Camera-type eye (tissue), 1 donor: ENCODE data around the gene ANGPTL3. TPM values are rescaled to one million over a fixed set of nuclear protein-coding genes. Genes with fewer than 3 reads are reported as not detected.

ENCODE experiments used
- total RNA-seq: library from RNA; depleted of rRNA; stranded (reverse); fragments of >200 nt; gene quantifications from one replicate; pipeline ENCODE4 v1.2.3, GENCODE V29; 2014

Gene ANGPTL3, protein sequence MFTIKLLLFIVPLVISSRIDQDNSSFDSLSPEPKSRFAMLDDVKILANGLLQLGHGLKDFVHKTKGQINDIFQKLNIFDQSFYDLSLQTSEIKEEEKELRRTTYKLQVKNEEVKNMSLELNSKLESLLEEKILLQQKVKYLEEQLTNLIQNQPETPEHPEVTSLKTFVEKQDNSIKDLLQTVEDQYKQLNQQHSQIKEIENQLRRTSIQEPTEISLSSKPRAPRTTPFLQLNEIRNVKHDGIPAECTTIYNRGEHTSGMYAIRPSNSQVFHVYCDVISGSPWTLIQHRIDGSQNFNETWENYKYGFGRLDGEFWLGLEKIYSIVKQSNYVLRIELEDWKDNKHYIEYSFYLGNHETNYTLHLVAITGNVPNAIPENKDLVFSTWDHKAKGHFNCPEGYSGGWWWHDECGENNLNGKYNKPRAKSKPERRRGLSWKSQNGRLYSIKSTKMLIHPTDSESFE
- total RNA-seq, result 0.33 TPM

DNA sequence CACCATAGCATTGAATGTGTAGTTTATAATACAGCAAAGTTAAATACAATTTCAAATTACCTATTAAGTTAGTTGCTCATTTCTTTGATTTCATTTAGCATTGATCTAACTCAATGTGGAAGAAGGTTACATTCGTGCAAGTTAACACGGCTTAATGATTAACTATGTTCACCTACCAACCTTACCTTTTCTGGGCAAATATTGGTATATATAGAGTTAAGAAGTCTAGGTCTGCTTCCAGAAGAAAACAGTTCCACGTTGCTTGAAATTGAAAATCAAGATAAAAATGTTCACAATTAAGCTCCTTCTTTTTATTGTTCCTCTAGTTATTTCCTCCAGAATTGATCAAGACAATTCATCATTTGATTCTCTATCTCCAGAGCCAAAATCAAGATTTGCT lies at the start of gene ANGPTL3:
Gene ANGPTL3 (plus strand): TSS at position 240 of the 400 bp plus-strand sequence. CDS start 47 bp downstream, at position 287.

Other genes with a start within 250 kb of the ANGPTL3 start
- gene USP1, start 160.5 kb upstream of the ANGPTL3 start, total RNA-seq, result 78.5 TPM
- 183 TPM for gene DOCK7, start 90.9 kb downstream of the ANGPTL3 start, total RNA-seq
- gene ATG4C, start 186.6 kb downstream of the ANGPTL3 start, total RNA-seq, result 25.9 TPM